Measurements from ENCODE around the gene ZNF682. TPM values are rescaled to one million over a fixed set of nuclear protein-coding genes. Genes with fewer than 3 reads are reported as not detected.
"Not testable (repeated sequence)": the region's sequence is repeated elsewhere in the genome, so short reads cannot be mapped to it uniquely, and the experiment has no call there.

Gene ZNF682
- total and polyA plus RNA-seq, 7 experiments from 2014 or later, result 4.0 to 13.0 (median 6.1) TPM

DNA sequence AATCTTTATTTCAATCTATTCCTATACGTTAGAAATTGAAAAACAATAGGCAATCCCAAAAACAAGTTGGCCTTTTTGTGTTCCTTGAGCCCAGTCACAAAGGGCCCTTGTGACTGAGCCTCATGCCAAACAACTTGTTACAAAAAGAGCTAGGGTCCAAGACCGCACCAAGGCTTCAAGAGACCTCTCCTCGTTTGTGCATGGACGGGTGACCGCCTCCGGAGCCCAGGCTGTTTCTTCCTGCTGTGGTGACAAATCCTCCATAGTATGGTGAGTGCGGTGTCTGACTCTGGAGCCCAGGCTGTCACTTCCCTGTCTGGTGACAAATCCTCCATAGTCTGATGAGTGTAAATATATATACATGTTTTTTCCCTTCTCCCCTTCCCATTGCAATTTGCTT lies 74.9 kb downstream of the ZNF682 start:
- Histone ChIP-seq H3K9me3 (ENCODE audit: control insufficient read depth in 2 of 3, low read length in 3 of 3) (peaks cover 0 to 21% (median 6%) of the 10 kb centered on the region in 3 experiments), H3K4me1 (ENCODE audit: control insufficient read depth in 2 of 2, insufficient read depth in 2 of 2, low read length in 2 of 2) (no peaks in the 10 kb centered on the region), H3K36me3 (ENCODE audit: control insufficient read depth in 2 of 3, insufficient read depth in 3 of 3, low read length in 3 of 3) (no peaks in the 10 kb centered on the region), H3K27ac (ENCODE audit: low read depth, low read length) (no peak overlapping the region), H3K4me3 (ENCODE audit: low read length) (no peak overlapping the region), H3K27me3 (ENCODE audit: control insufficient read depth in 2 of 2, insufficient read depth in 2 of 2, low read length in 2 of 2) (no peaks in the 10 kb centered on the region)
- no peak overlapping the region for H3K27ac Mint-ChIP-seq
- DNase-seq (no peak), ATAC-seq (no peak)
- H3K36me3 Mint-ChIP-seq, result peaks cover 4 to 15% (median 10%) of the 10 kb centered on the region in 5 donors
- H3K4me3 Mint-ChIP-seq, result no peak overlapping the region
- POLR2A ChIA-PET, result no interaction called here
- intact Hi-C loops (cut with micrococcal nuclease), result no loop called here
- H3K27me3 Mint-ChIP-seq, result no peaks in the 10 kb centered on the region
- CTCF ChIA-PET, result no interaction called here
- peaks cover 19 to 44% (median 31%) of the 10 kb centered on the region in 11 donors for H3K9me3 Mint-ChIP-seq
- H3K4me1 Mint-ChIP-seq, result peaks cover 0 to 3% (median 0%) of the 10 kb centered on the region in 7 donors

DNA sequence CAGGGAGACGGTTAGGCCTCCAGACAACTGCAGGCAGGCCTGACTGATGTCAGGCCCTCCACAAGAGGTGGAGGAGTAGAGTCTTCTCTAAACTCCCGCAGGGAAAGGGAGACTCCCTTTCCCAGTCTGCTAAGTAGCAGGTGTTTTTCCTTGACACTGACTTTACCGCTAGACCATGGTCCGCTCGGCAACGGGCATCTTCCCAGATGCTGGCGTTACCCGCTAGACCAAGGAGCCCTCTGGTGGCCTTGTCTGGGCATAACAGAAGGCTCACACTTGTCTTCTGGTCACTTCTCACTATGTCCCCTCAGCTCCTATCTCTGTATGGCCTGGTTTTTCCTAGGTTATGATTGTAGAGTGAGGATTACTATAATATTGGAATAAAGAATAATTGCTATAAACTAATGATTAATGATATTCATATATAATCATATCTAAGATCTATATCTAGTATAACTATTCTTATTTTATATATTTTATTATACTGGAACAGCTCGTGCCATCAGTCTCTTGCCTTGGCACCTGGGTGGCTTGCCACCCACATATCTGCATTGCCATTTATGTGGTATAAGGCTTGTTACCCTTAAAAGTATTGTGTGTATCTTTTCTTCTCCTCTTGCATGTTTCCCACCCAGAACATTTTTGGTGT lies 80.0 kb downstream of the ZNF682 start:
- POLR2A ChIA-PET; H3K36me3 Mint-ChIP-seq; H3K36me3 ChIP-seq (ENCODE audit: control insufficient read depth in 2 of 3, insufficient read depth in 3 of 3, low read length in 3 of 3); ATAC-seq; H3K9me3 ChIP-seq (ENCODE audit: control insufficient read depth in 2 of 3, low read length in 3 of 3); H3K27me3 Mint-ChIP-seq; H3K4me3 ChIP-seq (ENCODE audit: low read length); H3K27ac Mint-ChIP-seq; H3K27me3 ChIP-seq (ENCODE audit: control insufficient read depth in 2 of 2, insufficient read depth in 2 of 2, low read length in 2 of 2); H3K4me1 ChIP-seq (ENCODE audit: control insufficient read depth in 2 of 2, insufficient read depth in 2 of 2, low read length in 2 of 2); H3K27ac ChIP-seq (ENCODE audit: low read depth, low read length); H3K4me1 Mint-ChIP-seq: not testable (repeated sequence)
- intact Hi-C loops (cut with micrococcal nuclease), result loop anchor here in 1 of 2 donors (1.0 to 5.0 kb wide), 7 partner anchors 92 to 592 kb away; partner anchors contain the start of genes ATP13A1, GMIP, LPAR2 and ZNF101
- CTCF ChIA-PET, result interaction anchor here (0.6 to 1.9 kb wide), 4 partner anchors 11 to 1495 kb away, joined by 3 to 7 read pairs (median 6); no protein-coding TSS in a partner anchor
- H3K4me3 Mint-ChIP-seq, result peak overlapping the region in 7 of 10 donors; percentile 11 to 71 (median 39)
- DNase-seq, result peak; percentile 36 to 66 (median 54)
- H3K9me3 Mint-ChIP-seq, result peaks cover 0 to 19% (median 0%) of the 10 kb centered on the region in 11 donors

GRCh38 chr19:19957766-19958165 lies 81.5 kb downstream of the ZNF682 start:
- CTCF ChIA-PET, result interaction anchor here (1.4 to 2.6 kb wide), 3 partner anchors 314 to 425 kb away, joined by 5 to 7 read pairs (median 6); partner anchors contain the start of gene GMIP
- ATAC-seq; H3K27ac ChIP-seq (ENCODE audit: low read depth, low read length); H3K4me1 ChIP-seq (ENCODE audit: control insufficient read depth in 2 of 2, insufficient read depth in 2 of 2, low read length in 2 of 2); H3K27me3 Mint-ChIP-seq; H3K27me3 ChIP-seq (ENCODE audit: control insufficient read depth in 2 of 2, insufficient read depth in 2 of 2, low read length in 2 of 2); DNase-seq; H3K27ac Mint-ChIP-seq; H3K4me1 Mint-ChIP-seq; H3K9me3 ChIP-seq (ENCODE audit: control insufficient read depth in 2 of 3, low read length in 3 of 3); H3K36me3 ChIP-seq (ENCODE audit: control insufficient read depth in 2 of 3, insufficient read depth in 3 of 3, low read length in 3 of 3); H3K4me3 ChIP-seq (ENCODE audit: low read length); H3K4me3 Mint-ChIP-seq; H3K36me3 Mint-ChIP-seq: not testable (repeated sequence)
- intact Hi-C loops (cut with micrococcal nuclease), result loop anchor here in 1 of 2 donors (2.0 to 5.0 kb wide), 3 partner anchors 91 to 591 kb away; partner anchors contain the start of gene LPAR2
- POLR2A ChIA-PET, result interaction anchor here (0.9 kb wide), 1 partner anchor 200 kb away, joined by 3 read pairs; no protein-coding TSS in a partner anchor
- peaks cover 0 to 19% (median 0%) of the 10 kb centered on the region in 11 donors for H3K9me3 Mint-ChIP-seq

GRCh38 chr19:19956434-19957075 lies 82.8 kb downstream of the ZNF682 start:
- ChIA-PET POLR2A (interaction anchor here (0.7 to 0.9 kb wide), 3 partner anchors 224 to 365 kb away, joined by 3 read pairs; partner anchors contain the start of gene ZNF14), CTCF (interaction anchor here (1.7 to 2.6 kb wide), 2 partner anchors 313 to 424 kb away, joined by 6 to 8 read pairs; partner anchors contain the start of gene GMIP)
- no peaks in the 10 kb centered on the region for H3K36me3 ChIP-seq (ENCODE audit: control insufficient read depth in 2 of 3, insufficient read depth in 3 of 3, low read length in 3 of 3)
- no peaks in the 10 kb centered on the region for H3K36me3 Mint-ChIP-seq
- no peak for ATAC-seq
- H3K4me1 ChIP-seq (ENCODE audit: control insufficient read depth in 2 of 2, insufficient read depth in 2 of 2, low read length in 2 of 2), result no peaks in the 10 kb centered on the region
- no peak overlapping the region for H3K4me3 Mint-ChIP-seq
- no peaks in the 10 kb centered on the region for H3K27me3 Mint-ChIP-seq
- no peak overlapping the region for H3K4me3 ChIP-seq (ENCODE audit: low read length)
- H3K27ac ChIP-seq (ENCODE audit: low read depth, low read length), result no peak overlapping the region
- H3K4me1 Mint-ChIP-seq, result peaks cover 0 to 8% (median 5%) of the 10 kb centered on the region in 7 donors
- intact Hi-C loops (cut with micrococcal nuclease), result loop anchor here in 1 of 2 donors (5.0 kb wide), 1 partner anchor 329 kb away; the partner anchor contains the start of gene LPAR2
- H3K27ac Mint-ChIP-seq, result no peak overlapping the region
- H3K9me3 ChIP-seq (ENCODE audit: control insufficient read depth in 2 of 3, low read length in 3 of 3), result no peaks in the 10 kb centered on the region
- no peak for DNase-seq
- H3K9me3 Mint-ChIP-seq, result peaks cover 0 to 20% (median 0%) of the 10 kb centered on the region in 11 donors
- H3K27me3 ChIP-seq (ENCODE audit: control insufficient read depth in 2 of 2, insufficient read depth in 2 of 2, low read length in 2 of 2), result no peaks in the 10 kb centered on the region

DNA sequence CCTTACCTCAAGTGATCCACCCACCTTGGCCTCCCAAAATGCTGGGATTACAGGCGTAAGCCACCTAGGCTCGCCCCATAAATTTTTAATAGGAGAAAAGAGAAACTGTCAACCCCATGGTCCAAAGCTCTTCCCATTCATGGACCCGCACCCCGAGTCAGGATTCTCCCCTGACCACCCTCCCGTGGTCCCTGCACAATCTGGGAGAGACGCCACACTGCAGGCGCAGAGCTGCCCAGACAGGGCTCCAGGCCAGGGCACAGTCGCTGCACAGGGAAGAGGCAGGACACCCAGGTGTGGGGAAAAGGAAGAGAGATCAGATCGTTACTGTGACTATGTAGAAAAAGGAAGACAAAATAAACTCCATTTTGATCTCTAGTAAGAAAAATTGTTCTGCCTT lies 84.1 kb downstream of the ZNF682 start:
- POLR2A ChIA-PET, result no interaction called here
- H3K9me3 Mint-ChIP-seq, result peaks cover 0 to 20% (median 0%) of the 10 kb centered on the region in 11 donors
- Histone ChIP-seq H3K9me3 (ENCODE audit: control insufficient read depth in 2 of 3, low read length in 3 of 3) (no peaks in the 10 kb centered on the region), H3K36me3 (ENCODE audit: control insufficient read depth in 2 of 3, insufficient read depth in 3 of 3, low read length in 3 of 3) (no peaks in the 10 kb centered on the region), H3K27me3 (ENCODE audit: control insufficient read depth in 2 of 2, insufficient read depth in 2 of 2, low read length in 2 of 2) (no peaks in the 10 kb centered on the region), H3K27ac (ENCODE audit: low read depth, low read length) (no peak overlapping the region), H3K4me1 (ENCODE audit: control insufficient read depth in 2 of 2, insufficient read depth in 2 of 2, low read length in 2 of 2) (no peaks in the 10 kb centered on the region), H3K4me3 (ENCODE audit: low read length) (no peak overlapping the region)
- CTCF ChIA-PET, result no interaction called here
- no peaks in the 10 kb centered on the region for H3K36me3 Mint-ChIP-seq
- no peak overlapping the region for H3K27ac Mint-ChIP-seq
- DNase-seq (no peak), ATAC-seq (no peak)
- H3K27me3 Mint-ChIP-seq, result no peaks in the 10 kb centered on the region
- H3K4me3 Mint-ChIP-seq, result no peak overlapping the region
- H3K4me1 Mint-ChIP-seq, result peaks cover 0 to 8% (median 5%) of the 10 kb centered on the region in 7 donors
- intact Hi-C loops (cut with micrococcal nuclease), result loop anchor here in 1 of 2 donors (5.0 kb wide), 1 partner anchor 328 kb away; the partner anchor contains the start of gene LPAR2

Measured in naive thymus-derived CD4-positive, alpha-beta T cell (primary cell).